Urothelium cell line (cell line): ENCODE results near the gene GRID1.
"Not testable (repeated sequence)": the region's sequence is repeated elsewhere in the genome, so short reads cannot be mapped to it uniquely, and the experiment has no call there.

ENCODE experiments used
- DNase-seq: peaks from one replicate; pipeline ENCODE4 v3.0.0; 2011; ENCODE audit warnings: low spot score, mixed read lengths
- FAIRE-seq: peaks from 2 replicates; lab custom pipeline; 2011; peaks lifted over from hg19 to GRCh38; lab: Jason Lieb, UNC

The GRID1 gene

GRCh38 chr10:86256690-86257315, 109.8 kb downstream of the GRID1 start:
- DNase-seq (no peak), FAIRE-seq (no peak)

GRCh38 chr10:86255405-86256251, 111.0 kb downstream of the GRID1 start:
- no peak for FAIRE-seq
- DNase-seq, result no peak

- DNase-seq (peak; percentile 25), FAIRE-seq (no peak)
These were observed 111.9 kb downstream of the GRID1 start for GRCh38 chr10:86254526-86255174.

GRCh38 chr10:86254081-86254480, 112.5 kb downstream of the GRID1 start:
- no peak for FAIRE-seq
- DNase-seq, result no peak

GRCh38 chr10:86253091-86254072, 113.2 kb downstream of the GRID1 start:
- DNase-seq (no peak), FAIRE-seq (no peak)

GRCh38 chr10:86252556-86252955, 114.0 kb downstream of the GRID1 start:
- FAIRE-seq (no peak), DNase-seq (no peak)

- no peak for FAIRE-seq
- DNase-seq, result no peak
These were observed 114.5 kb downstream of the GRID1 start for GRCh38 chr10:86252079-86252478.

GRCh38 chr10:86251426-86251825, 115.2 kb downstream of the GRID1 start:
- DNase-seq (no peak), FAIRE-seq (no peak)

- DNase-seq (no peak), FAIRE-seq (no peak)
These were observed 116.2 kb downstream of the GRID1 start for GRCh38 chr10:86250399-86250798.

GRCh38 chr10:86249794-86250193, 116.8 kb downstream of the GRID1 start:
- FAIRE-seq, result no peak
- no peak for DNase-seq

- DNase-seq, result no peak
- no peak for FAIRE-seq
These were observed 118.5 kb downstream of the GRID1 start for GRCh38 chr10:86248062-86248461.

GRCh38 chr10:86247588-86247987, 119.0 kb downstream of the GRID1 start:
- DNase-seq (no peak), FAIRE-seq (no peak)

GRCh38 chr10:86247073-86247472, 119.5 kb downstream of the GRID1 start:
- no peak for FAIRE-seq
- DNase-seq, result no peak

GRCh38 chr10:86246279-86246940, 120.2 kb downstream of the GRID1 start:
- DNase-seq (no peak), FAIRE-seq (no peak)

- FAIRE-seq (no peak), DNase-seq (no peak)
These were observed 121.6 kb downstream of the GRID1 start for GRCh38 chr10:86245015-86245394.

GRCh38 chr10:86244297-86245014, 122.1 kb downstream of the GRID1 start:
- FAIRE-seq (peak; percentile 9), DNase-seq (no peak)

- peak; percentile 83 for FAIRE-seq
These were observed 122.9 kb downstream of the GRID1 start for GRCh38 chr10:86243651-86244155.

GRCh38 chr10:86242761-86243160, 123.8 kb downstream of the GRID1 start:
- no peak for DNase-seq
- FAIRE-seq, result no peak

More at GRCh38 chr10:86243651-86244155, 122.9 kb downstream of the GRID1 start:
- no peak for DNase-seq

GRCh38 chr10:86238089-86238488, 128.5 kb downstream of the GRID1 start:
- not testable (repeated sequence) for FAIRE-seq, DNase-seq
